HG03135 (cell line): Measurements from ENCODE around the gene HERPUD1.
"Not testable (repeated sequence)": the region's sequence is repeated elsewhere in the genome, so short reads cannot be mapped to it uniquely, and the experiment has no call there.

ENCODE experiments used
- ATAC-seq: cut with Tn5 transposase; IDR thresholded peaks from one replicate; pipeline ENCODE4 v1.9.1; 2021; ENCODE audit warnings: mild to moderate bottlenecking, moderate library complexity; ENCODE audit not compliant: unreplicated experiment

Gene HERPUD1

DNA sequence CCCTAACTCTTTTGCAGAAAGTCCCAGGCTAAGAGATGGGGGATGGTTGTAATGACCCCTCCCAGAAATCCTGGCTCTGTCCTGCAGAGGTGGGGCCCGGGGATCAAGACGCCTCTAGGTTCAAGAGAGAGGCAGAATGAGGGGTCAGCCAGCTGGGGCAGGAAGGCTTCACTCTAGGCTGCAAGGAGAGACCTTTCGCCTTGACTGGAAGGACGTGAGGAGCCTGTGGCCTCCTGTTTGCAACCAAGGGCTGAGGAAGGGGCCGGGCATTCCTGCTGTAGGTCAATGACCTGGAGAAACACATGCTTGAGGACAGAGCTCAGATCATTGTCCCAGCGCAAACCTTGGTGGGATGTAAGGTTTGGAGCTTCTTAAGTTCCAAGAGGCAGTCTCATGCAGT lies 21.1 kb downstream of the HERPUD1 start:
- no peak for ATAC-seq

DNA sequence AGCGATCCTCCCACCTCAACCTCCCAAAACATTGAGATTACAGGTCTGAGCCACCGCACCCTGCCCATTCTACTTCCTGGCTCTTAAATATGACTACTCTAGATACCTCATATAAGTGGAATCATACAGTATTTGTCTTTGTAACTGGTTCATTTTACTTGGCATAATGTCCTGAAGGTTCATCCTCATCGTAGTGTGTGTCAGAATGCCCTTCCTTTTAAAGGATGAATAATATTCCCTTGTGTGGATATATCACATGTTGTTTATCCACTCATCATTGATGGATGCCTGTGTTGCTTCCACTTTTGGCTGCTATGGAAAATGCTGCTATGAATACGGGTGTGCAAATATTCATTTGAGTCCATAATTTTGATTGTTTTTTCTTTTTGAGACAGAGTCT lies 24.1 kb downstream of the HERPUD1 start:
- no peak for ATAC-seq

DNA sequence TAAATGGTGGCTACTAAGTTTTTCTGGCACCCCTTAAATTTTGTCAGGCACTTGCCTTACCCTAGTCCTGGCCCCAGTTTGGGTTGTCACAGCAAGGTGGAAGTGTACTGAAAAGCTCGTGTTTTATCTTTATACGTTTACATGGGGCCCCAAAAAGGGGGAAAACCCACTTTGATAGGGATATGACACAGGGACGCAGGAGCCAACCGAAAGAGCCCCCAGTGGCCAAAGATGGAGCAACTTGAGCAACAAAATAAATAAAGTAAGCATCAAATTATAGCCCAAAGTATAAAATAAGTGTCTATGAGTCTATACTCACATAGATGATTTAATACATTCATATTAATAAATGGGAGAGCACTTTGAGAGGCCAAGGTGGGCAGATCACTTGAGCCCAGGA lies 24.8 kb downstream of the HERPUD1 start:
- ATAC-seq, result no peak

DNA sequence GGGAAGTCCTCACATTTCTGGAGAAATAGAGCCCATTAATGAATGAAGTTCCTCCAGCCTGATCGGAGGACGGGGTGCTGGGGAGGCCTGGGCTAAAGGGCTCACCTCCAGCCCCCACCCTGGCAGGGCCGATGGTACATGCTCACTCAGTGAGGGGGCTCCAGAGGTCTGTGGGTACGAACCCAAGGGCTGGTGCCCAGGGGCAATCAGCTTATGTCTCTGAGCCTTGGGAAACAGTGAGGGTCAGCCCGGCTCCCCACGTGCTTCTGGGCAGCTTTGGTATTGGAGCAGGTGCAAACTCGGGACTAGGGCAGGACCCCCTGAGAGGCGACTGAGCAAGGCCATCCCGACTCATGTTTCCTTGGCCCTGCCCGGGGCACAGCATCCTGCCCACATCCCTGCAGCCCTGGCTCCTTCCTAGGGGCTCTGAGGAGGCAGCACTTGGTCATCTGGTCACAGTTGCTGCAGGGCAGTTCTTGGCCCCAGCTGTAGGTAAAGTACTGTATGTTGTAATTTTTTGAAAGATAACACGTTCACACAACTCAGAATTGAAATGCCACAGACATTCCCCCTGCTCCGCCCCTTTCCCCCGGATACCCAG lies 28.8 kb downstream of the HERPUD1 start:
- ATAC-seq, result no peak

DNA sequence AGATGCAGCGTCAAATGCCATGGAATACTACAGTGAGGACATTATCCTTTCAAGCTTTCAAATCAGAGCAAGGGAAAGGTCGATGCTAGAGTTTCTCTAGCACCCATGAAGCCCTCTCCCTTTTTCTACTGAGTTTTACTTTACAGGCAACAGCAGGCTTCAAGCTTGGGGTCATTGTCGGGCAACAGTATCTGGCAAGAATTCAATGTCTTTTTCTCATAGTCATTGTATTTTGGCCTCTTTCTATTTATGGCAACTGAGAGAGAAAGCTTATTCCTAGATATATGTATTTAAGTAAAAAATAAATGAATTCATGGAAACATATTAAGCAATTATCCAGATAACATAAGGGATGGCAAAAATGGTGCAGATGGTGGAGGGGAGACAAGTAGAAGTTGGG lies 29.4 kb downstream of the HERPUD1 start:
- ATAC-seq, result no peak

DNA sequence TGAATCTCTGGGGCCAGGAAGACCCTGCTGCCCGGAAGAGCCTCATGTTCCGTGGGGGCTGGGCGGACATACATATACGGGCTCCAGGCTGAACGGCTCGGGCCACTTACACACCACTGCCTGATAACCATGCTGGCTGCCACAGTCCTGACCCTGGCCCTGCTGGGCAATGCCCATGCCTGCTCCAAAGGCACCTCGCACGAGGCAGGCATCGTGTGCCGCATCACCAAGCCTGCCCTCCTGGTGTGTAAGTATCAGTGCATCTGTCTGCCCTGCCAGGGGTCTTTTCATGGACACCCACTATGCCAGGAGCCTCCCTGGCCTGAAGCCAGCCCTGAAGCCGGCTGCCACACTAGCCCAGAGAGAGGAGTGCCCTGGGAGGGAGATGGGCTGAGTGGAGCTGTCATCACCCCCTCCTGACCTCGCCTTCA lies 29.9 kb downstream of the HERPUD1 start, which contains the start of gene CETP:
CETP (plus strand) TSS at position 100 of the 431 bp plus-strand sequence; CDS start at position 130, 30 bp downstream.
- ATAC-seq, result no peak

DNA sequence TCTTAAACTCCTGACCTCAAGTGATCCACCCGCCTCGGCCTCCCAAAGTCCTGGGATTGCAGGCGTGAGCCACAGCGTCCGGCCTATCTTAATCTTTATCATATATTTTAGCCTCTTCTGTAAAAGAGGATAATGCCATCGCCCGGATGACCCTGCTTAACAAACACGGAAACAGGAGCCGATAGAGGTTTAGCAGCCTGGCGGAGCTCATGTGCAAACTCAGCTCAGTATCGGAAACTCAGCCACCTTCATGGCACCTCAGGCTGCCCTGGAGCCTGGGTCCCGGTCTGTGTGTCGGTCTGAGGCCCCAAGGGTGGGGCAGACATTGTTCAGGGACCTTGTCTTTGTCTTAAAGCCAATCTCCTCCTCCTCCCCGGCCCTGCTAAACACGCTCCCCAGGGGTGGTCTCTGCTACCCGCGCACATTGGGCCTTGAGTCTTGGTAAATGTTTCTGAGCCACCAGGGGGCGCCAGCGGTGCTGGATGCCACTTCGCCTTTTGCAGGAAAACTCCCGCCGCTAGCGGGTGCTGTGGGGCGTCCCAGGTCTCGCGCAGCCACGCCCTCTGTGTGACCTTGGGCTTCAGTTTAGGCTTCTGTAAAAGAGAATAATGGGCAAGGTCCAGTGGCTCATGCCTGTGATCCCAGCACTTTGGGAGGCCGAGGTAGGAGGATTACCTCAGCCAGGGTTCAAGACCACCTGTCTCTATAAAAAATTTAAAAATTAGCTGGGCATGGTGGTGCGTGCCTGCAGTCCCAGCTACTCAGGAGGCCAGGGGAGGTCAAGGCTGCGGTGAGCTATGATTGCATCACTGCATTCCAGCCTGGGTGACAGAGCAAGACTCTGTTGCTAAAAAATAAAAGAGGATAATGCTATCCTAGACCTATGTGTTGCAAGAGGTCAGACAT lies 32.6 kb downstream of the HERPUD1 start:
- no peak for ATAC-seq

DNA sequence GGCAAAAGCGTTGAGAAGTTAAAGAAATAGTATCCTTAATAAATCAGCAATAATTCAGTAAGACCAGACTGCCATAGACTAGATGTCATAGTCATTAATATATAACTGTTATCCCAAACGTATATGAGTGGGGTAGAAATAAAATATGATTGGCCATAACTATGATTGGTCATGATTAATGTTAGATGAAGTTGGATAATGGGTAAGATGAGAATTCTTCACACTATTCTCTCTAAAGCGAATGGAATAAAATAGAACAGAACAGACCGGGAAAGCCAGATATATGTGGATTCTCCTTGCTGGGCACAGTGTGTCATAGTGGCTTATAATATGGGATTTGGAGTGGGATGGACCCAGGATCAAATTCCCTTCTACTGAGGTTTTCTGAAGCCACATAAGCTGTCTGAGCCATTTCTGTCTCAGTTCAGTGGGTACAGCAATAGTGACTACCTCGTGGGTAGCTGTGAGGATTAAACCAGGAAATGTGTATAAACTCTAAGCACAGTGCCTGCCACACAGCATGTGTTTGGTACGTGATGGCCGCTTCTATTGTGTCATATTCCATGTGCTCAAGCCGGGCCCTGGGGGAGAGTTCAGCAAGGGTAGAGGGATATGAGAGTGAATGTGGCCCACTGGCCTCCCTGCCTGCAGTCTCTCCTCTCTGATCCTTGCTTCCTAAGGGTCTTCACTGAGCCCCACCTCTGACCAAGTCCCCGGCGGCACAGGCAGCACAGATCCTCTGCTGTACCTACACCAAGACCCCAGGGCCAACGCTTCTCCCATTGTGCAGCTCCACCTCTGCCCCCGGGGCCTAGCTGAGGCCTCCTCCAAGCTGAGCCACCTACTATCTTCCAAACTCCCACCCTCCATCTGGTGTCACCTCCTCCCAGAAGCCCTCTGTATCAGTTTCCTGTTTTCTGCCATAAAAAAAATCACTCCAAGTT lies 33.5 kb downstream of the HERPUD1 start:
- ATAC-seq, result no peak

DNA sequence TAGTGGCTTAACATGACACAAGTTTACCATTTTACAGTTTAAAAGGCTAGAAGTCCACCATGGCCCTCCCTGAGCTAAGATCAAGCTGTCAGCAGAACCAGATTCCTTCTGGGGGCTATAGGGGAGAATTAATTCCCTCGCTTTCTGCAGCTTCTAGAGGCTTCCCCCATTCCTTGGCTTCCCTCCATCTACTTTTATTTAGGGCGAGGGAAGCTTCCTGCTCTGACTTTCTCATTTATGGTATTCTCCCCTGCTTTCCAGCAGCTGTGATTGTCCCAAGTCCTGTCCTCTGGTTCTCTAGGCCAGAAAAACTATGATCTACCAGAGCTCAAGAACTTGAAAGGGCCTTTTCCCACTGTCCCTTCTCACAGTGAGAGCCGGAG lies 34.1 kb downstream of the HERPUD1 start:
- no peak for ATAC-seq

DNA sequence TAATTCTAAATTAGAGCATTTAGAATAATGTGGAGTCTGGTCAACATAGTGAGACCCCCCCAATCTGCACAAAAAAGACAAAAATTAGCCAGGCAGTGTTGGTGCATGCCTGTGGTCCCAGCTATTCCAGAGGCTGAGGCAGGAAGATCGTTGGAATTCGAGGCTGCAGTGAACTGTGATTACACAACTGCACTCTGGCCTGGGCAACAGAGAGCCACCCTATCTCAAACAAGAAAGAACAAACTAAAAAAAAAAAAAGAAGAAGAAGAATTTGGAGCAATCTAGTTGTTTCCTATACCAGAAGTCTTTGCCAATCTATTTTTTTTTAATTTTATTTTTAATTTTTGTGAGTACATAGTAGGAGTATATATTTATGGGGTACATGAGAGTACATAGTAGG lies 35.8 kb downstream of the HERPUD1 start:
- ATAC-seq, result no peak

DNA sequence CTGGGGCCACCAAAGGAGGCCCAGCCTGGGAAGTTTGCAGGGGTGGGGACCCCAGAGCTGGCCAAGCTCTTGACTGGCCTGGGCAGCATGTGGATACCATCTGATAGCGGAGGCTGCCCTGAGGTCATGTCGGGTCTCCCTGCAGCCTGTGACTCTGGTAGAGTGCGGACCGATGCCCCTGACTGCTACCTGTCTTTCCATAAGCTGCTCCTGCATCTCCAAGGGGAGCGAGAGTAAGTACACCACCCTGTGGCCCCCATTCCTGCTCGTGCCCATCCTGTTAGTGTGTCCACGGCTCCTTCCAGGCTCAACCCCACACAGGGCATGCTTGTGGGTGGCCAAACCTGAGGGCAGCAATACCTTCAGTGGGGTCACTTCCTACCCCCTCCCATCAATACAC lies 37.8 kb downstream of the HERPUD1 start:
- ATAC-seq, result no peak

DNA sequence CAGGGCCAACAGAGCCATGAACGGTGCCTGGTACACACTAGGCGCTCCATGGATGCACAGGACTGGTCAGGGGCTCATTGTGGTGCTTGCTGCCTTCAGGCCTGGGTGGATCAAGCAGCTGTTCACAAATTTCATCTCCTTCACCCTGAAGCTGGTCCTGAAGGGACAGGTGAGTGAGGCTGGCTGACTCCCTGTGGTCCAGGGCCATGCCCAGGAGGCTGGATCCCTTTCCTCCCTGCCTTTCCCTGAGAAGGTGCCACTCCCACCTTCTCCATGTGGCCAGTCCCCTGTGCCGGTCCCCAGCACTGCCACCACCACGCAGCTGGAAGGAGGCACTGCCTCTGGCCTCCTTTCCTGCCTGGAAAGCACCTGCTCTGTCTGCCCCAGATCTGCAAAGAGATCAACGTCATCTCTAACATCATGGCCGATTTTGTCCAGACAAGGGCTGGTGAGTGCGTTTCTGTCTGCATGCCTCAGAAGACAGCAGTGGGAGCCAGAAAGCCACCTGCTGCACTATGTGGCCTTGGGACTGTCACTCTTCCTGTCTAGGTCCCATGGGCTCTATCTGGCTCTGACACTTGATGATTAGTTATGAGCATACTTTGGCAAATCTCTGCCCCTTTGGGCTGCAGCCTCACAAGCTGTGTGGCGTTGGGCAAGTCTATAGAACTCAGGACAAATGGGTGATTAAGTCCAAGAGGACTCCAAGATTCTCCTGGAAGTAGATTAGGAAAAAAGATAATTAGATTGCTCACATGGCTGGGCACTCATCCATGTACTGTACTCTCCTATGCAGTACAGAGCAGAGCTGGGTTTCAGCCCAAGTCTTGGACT lies 39.2 kb downstream of the HERPUD1 start:
- ATAC-seq, result peak; percentile 77

DNA sequence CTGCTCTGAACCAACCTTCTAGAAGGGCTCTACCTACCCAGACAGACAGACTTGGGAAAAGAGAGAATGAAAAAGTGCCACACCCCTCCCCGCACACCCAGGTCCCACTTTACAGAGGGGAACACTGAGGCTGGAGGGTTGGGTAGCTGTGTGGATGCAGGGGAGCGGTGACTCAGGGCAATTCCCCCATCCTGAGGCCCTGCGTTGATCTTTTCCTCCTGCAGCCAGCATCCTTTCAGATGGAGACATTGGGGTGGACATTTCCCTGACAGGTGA lies 39.8 kb downstream of the HERPUD1 start:
- no peak for ATAC-seq

DNA sequence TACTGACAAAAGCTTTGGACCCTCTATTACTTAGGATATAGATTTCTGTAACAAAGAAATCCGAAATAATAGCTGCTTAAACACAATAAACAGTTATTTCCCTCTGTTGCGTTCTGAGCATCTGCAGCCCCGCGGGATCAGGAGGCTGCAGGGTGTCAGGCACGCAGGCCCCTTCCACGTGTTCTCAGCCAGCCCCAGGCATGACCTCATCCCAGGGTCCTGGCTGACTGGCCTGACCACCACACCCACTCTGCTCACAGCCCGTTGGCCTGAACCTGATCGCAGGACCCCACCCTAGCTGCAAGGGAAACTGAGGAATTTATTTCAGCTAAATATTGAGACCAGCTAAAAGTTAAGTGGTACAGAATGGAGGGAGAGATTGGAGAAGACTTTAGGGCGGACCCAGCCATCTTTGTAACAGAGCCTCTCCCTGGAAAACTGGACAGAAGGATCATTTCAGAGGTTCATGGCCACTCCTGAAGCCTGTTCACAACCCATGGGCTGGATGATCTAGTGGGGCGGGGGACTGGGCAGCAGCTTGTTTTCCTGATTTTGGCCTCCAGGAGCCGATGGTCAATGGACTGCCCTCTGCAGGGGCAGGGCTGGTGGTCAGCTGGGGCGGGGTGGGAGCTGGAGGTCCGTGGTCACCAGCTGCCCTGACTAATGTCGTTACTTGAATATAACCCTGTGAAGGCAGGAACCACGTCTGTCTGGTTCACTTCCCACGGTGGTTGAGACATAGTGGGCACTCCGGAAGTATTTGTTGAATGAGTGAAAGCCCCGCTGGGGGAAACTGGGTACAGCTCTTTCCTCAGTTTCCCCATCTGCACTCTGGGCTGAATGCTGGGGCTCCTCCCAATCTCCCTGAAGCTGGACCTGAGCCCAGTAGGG lies 40.7 kb downstream of the HERPUD1 start:
- ATAC-seq, result no peak

DNA sequence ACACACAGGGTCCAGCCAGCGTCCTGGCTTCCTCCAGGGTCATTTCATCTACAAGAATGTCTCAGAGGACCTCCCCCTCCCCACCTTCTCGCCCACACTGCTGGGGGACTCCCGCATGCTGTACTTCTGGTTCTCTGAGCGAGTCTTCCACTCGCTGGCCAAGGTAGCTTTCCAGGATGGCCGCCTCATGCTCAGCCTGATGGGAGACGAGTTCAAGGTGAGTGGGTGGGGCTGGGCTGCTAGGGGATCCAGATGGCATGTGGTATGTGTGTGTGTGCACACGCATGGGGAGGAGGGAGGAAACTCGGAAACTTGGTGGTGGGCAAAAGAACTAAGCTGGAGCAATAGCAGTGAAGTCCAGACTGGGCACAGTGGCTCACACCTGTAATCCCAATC lies 41.4 kb downstream of the HERPUD1 start:
- ATAC-seq, result no peak

DNA sequence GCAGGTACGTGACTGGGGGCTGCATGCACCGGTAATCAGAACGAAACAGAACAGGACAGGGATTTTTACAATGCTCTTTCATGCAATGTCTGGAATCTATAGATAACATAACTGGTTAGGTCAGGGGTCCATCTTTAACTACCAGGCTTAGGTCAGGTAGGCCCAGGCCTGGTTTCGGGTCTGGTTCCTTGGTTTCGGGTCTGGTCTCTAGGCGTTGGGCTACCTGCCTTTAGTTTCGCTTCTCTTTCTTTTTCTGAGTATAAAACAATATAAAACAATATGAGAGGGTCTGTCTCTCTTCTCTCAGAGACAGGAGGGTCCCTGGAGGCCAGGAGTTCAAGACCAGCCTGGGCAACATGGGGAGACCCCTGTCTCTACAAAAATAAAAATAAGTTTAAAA lies 42.0 kb downstream of the HERPUD1 start:
- not testable (repeated sequence) for ATAC-seq

DNA sequence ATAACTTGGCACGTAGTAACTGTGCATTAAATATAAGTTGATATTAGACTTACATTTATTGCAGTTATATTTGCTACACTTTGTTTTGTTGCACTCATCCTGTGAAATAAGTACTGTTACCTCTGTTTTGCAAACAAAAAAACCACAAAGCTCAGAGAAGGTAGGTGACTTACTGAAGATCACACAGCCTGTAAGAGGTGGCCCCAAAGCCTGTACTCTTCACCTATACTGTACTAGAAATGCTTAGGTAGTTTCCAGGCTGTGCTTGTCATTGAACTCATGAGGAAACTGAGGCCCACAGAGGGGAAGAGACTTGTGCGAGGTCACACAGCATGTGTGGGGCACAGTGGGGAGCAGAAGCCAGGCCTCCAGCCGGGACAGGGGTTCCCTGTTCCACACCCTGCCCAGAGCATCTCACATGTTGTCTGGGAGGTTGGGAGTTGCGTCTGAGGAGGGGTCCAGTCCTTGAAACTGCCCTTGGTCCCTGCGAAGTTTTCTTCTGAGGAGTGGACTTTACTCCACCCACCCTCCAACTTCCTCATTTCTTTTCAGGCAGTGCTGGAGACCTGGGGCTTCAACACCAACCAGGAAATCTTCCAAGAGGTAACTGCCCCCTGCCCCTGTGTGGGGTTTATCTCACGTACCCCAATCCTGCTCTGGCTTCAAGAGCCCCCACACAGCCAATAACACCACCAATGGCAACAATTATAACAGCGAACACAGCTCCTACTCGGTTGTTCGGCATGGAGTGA lies 42.8 kb downstream of the HERPUD1 start:
- ATAC-seq, result no peak

DNA sequence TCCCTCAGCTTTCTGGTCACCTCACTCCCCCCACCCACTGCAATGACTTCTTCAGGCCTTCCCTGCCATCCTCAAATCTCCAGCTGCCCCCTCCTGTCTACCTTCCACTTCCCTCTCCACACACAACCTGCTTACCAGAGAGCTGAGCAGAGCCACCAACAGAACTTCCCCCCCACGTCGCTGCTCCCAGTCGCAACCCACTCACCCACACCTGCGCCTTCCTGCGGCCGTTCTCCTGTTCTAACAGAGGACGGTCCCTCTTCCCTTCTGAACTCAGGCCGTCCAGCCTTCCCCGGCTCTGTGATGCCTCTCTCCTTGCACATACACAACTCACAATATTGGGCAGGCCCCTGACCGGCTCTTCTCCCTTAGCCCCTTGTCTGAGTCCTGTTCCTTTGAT lies 43.8 kb downstream of the HERPUD1 start:
- ATAC-seq, result no peak

DNA sequence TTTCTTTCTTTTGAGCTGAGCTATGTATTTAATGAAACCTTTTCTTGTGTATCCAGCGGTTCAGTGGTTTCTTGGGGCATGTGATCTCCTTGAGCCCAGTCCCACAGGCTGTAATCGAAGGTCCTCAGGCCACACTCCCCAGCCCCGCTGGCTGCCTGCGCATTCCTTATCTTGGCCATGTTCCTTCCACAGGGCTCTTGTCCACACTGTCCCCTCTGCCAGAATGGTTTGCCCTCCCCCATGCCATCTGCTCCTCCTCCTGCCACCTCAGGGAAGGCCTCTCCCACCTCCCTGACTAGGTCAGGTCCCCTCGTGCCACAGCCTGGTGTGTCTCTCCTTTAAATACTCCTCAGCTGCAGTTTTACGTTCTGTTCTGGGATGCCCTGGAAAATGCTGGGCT lies 45.3 kb downstream of the HERPUD1 start:
- no peak for ATAC-seq
